Measurements from ENCODE around the gene TACR1.

DNA sequence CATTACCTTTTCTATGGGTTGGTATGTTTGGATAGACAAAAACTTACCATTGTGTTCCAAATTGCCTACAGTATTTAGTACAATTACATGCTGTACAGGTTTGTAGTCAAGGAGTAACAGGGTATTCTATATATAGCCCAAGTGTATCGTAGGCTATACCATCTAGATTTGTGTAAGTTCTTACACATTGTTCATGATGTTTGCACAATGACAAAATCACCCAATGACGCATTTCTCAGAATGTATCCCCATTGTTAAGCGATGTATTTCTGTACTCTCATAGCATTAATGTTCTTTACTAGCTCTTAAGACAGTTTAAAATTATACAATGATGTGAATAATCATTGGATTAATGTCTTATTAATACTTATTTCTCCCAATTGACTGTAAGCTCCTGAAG lies 16.7 kb downstream of the TACR1 start:
- TF ChIP-seq, protein P1, sequence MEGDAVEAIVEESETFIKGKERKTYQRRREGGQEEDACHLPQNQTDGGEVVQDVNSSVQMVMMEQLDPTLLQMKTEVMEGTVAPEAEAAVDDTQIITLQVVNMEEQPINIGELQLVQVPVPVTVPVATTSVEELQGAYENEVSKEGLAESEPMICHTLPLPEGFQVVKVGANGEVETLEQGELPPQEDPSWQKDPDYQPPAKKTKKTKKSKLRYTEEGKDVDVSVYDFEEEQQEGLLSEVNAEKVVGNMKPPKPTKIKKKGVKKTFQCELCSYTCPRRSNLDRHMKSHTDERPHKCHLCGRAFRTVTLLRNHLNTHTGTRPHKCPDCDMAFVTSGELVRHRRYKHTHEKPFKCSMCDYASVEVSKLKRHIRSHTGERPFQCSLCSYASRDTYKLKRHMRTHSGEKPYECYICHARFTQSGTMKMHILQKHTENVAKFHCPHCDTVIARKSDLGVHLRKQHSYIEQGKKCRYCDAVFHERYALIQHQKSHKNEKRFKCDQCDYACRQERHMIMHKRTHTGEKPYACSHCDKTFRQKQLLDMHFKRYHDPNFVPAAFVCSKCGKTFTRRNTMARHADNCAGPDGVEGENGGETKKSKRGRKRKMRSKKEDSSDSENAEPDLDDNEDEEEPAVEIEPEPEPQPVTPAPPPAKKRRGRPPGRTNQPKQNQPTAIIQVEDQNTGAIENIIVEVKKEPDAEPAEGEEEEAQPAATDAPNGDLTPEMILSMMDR (IDR thresholded peaks at IDR 0.05; ENCODE audit: low read length), result no peak
- TF ChIP-seq EZH2phosphoT487 (IDR thresholded peaks at IDR 0.05; ENCODE audit: low read length) (no peak), EZH2 (optimal IDR thresholded peaks at IDR 0.05; ENCODE audit: low read depth, low read length) (no peak)
